ENCODE data around the gene LIMCH1.

The LIMCH1 gene

GRCh38 chr4:41601025-41601424 lies 63.1 kb downstream of the LIMCH1 start:
- TF ChIP-seq CTCF (conservative IDR thresholded peaks at IDR 0.05), result no peak
- H3K27ac ChIP-seq, result peak overlapping the region; percentile 68

GRCh38 chr4:41602113-41602512 lies 64.2 kb downstream of the LIMCH1 start:
- peak overlapping the region; percentile 68 for H3K27ac ChIP-seq
- no peak for TF ChIP-seq CTCF (conservative IDR thresholded peaks at IDR 0.05)

- no peak for TF ChIP-seq CTCF (conservative IDR thresholded peaks at IDR 0.05)
- H3K27ac ChIP-seq, result peak overlapping the region; percentile 68
Measured at GRCh38 chr4:41602886-41603498, 65.0 kb downstream of the LIMCH1 start.

GRCh38 chr4:41609851-41610250 lies 71.9 kb downstream of the LIMCH1 start:
- peak overlapping the region; percentile 79 for H3K27ac ChIP-seq
- no peak for TF ChIP-seq CTCF (conservative IDR thresholded peaks at IDR 0.05)

GRCh38 chr4:41610474-41610873 lies 72.5 kb downstream of the LIMCH1 start:
- TF ChIP-seq CTCF (conservative IDR thresholded peaks at IDR 0.05), result no peak
- peak overlapping the region; percentile 79 for H3K27ac ChIP-seq

GRCh38 chr4:41611124-41611838 lies 73.3 kb downstream of the LIMCH1 start:
- TF ChIP-seq CTCF (conservative IDR thresholded peaks at IDR 0.05), result no peak
- peak overlapping the region; percentile 79 for H3K27ac ChIP-seq

- TF ChIP-seq CTCF (conservative IDR thresholded peaks at IDR 0.05), result no peak
- peak overlapping the region; percentile 79 for H3K27ac ChIP-seq
Measured at GRCh38 chr4:41611881-41612871, 74.2 kb downstream of the LIMCH1 start.

Measured in VCaP (cell line).